NCI-H345 treated with DMSO at 0.1 percent for 48 hours (cell line): ENCODE measurements around the gene KCNG2.

Experiments used
- DNase-seq: peaks from one replicate; lab custom pipeline; 2025; ENCODE audit not compliant: unreplicated experiment; lab: John Stamatoyannopoulos, UW

Gene KCNG2

DNA sequence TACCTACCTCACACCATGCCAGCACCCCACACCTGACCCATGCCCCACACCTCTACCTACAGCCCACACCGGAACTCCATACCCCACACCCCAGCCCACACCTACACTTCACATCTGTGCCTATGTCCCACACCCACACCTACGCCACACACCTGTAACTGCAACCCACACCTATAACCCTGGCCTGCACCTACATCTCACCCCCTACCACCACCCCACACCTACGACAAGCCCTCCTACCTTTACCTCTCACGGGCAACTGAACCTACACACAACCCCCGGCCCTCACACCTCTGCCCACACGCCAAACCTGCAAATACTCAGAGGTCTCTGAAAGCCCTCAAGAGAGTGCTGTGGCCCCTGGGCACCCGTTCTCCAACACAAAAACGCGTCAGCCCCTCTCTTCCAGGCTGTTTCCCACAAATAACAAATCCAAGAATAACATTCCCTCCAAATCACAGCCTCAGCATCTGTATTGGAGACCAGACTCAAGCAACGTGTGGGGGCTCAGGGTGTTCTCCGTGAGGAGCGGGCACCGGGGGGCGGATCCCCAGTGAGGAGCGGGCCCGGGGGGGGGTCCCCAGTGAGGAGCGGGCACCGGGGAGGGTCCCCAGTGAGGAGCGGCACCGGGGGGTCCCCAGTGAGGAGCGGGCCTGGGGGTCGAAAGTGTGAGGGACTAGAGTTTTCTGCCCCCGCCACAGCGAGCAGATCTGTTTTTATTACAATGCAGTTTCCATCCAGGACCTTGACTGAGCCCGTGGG, 120.3 kb downstream of the KCNG2 start:
- DNase-seq = no peak

DNA sequence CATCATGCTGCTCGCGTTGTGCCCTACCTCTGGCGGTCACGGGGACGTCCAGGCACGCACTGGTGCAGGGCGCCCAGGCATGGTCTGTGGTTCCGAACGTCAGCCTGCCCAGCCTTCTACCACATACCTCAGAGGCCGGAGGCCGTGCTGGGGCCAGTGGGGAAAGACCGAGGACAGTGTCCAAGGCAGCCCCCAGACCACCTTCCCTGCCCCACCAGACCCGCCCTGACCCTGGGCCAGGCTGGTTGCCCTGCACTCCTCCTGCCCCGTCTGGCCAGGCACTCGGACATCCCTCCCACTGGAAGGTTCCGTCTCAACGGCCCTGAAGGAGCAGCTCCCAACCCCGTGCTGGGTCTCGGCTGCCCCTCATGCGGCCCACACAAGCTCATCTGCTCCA, 120.9 kb downstream of the KCNG2 start:
- DNase-seq = no peak

DNA sequence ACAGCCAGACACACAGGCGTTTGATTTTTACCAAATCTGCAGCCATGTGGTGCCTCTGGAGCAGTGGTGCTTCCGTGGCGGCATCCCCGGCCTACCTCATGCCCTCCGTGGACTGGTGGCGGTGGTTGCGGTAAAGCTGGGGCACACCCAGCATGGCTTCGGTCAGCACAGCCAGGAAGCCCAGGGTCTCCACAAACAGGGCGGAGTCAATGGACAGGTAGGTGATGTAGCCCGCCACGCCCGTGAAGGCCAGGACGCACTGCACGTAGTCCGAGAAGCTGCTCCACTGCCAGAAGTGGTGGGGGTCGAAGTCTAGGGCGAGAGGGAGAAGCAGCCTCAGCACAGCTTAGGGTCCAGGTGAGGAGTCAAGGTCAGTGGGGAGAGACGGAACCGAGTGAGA, 121.4 kb downstream of the KCNG2 start:
- no peak for DNase-seq

DNA sequence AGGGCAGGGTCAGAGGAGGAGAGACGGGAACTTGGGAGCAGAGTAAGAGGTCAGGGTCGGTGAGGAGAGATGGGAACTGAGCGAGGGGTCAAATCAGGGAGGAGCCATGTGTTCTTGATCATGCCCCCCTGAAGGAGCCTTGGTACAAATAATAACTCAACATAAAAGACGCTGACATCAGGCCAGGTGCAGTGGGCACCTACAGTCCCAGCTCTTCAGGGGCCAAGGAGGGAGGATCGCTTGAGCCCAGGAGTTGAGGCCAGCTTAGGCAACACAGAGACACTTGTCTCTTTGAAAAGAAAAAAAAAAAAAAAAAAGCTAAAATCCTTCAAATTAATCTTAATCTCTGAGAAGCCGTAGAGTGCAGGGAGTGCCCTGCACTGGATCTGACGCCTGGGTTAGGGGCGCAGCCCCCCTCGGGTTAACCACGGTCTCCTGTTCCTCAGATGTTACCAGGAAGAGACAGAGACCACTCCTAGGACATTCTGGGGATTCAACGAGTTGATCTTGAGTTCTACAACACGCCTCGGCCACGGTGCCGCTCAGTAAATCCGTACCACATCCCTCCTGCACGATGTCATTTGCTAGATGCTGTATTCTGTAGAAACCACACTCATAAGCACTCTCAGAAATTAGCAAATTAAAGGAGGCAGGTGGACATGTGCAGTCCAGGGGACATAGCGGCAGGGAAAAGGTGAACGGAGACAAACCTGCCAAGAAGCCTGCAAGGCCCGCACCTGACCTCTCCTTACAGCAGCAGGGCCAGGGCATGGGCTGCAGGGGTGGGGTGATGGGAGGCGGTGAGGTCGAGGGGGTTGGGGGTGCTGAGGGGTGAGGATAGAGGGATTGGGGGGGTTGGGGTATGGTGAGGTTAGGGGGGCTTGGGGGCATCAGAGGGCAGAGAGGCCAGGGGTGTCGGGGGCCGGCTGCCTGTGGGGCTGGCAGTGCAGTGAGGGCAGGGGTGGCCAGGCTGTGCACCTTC, 124.5 kb downstream of the KCNG2 start:
- no peak for DNase-seq

DNA sequence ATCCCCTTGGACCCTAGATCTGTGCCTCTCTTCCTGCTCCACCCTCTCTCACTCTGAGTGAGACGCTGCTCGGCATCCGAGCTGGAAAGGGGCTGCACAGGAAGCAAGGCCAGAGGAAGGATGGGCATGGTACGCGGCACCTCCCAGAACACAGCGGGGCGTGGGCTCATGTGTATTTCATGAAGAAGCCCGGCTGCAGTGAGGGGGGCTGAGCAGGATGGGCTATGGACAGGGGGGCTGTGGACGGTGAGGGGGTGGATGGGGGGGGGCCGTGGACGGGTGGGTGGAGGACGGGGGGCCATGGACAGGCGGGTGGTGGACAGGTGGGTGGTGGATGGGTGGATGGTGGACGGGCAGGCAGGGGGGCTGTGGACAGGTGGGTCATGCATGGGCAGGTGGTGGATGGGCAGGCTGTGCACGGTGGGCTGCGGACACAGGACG, 125.3 kb downstream of the KCNG2 start:
- DNase-seq = no peak

DNA sequence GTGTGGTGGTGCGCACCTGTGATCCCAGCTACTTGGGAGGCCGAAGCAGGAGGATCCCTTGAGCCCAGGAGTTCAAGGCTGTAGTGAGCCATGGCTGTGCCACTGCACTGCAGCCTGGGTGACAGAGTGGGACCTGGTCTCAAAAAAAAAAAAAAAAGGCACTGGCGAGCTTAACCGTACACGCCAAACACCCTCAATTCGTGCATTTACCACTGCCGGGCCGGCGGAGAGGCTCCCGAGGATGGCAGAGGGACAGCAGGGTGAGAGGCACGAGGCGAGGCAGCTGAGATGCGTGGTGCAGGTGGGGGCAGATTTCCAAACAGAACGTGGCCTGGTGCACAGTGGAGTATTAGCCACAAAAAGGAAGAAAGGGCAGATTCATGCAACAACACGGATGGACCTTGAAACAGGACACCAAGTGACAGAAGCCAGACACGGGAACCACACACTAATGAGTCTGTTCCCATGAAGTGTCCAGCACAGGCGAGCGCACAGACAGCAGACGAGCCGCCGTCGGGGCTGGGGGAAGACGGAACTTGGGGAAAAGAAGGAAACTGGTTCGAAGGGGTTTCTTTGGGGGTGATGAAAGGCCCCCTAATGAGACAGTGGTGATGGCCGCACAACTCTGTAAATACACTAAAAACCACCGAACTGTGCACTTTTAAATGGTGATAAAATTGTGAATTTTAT, 126.3 kb downstream of the KCNG2 start:
- no peak for DNase-seq

DNA sequence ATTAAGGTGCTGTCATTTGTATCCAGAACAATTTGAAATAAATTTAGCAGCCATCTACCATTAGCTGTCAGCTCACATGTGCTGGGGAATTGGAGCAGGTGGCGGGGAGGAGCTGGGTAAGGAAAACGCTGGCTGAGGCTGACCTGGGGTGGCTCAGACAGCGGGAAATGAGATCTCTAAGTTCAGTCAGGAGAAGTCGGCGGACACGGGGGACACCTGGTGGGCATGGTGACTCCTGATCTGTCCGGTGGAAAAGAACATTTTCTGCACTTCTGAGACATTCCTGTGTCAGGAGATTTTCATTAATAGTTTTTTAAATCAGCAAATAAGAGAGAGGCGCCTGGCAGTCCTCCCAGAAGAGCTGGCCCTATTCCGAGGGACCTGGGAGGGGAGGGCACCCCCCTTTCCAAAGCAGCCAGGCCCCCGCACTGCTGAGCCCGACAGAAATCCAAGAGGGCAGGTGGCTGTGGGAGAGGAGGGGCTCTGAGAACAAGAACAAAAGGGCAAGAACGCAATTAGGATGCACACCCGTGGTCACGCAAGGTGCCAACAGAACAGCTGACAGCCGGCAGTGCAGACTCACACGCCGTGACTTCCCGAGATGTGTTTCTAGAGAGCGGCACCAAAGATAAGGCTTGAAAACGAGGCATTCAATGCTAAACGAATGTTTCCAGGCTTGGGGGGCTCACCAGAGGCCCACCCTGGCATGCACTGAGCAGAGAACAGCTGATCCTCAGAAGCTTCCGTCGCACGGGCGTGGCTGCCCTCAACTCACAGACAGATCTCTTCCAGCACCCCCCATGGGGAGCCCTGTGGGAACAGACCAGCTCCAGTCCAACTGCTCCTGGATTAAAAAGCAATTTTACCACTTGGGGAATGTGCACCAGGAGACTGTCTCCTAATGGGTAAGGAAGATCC, 127.3 kb downstream of the KCNG2 start:
- peak; percentile 67 for DNase-seq

DNA sequence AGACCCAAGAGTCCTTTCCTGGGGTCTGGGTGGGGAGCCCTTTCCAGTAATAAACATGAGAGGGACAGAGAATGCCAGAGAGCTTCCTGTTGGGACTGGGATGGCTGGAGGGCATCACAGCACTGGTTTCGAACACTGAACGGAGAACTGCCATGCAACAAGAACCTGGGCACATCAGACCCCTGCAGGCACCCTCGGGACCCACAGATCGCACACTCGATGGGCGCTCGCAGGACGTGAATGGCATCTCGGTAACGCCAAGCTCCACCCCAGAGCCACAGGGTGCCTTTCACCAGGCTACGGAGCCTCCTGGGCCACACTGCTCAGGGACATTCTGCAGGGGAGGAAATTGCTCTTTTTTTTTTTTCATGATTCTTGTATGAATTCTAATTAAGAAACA, 128.6 kb downstream of the KCNG2 start:
- DNase-seq = no peak

DNA sequence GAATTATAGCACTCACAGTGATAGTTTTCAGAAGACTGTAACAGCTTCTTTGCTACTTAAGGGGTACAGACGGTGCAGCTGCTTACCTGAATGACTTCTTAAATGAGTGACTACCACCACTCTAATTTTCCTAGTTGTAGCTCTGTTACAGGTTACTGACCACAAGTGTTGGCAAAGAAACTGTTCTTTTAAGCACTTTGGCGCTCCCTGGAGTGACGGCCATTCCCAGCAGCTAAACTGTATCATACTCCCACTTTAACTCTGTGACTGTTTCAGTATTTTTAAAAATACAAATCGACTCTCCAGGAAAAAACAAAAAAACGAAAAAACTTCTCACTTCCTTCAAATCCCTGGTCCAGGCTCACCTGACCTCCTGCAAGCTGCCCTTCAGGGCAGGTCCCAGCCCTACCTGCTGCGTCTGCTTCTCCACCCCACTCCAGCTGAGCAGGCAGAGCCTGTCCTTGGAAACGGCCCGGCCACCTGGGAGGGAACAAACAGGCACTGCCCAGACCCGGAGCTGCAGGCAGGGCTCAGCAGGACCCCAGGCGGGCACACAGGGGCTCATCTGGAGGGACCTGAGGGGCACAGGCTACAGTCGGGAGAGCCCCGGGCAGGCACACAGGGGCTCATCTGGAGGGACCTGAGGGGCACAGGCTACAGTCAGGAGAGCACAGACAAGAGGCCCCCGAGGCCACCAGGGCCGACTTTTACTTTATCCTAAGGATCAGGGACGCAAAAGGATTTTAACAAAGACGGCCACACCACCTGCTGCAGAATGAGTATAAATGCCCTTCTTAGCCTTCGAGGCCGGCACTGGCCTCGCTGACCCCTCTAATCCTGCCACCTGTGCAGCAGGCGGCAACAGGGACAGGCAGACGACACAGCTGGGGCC, 129.2 kb downstream of the KCNG2 start:
- no peak for DNase-seq

DNA sequence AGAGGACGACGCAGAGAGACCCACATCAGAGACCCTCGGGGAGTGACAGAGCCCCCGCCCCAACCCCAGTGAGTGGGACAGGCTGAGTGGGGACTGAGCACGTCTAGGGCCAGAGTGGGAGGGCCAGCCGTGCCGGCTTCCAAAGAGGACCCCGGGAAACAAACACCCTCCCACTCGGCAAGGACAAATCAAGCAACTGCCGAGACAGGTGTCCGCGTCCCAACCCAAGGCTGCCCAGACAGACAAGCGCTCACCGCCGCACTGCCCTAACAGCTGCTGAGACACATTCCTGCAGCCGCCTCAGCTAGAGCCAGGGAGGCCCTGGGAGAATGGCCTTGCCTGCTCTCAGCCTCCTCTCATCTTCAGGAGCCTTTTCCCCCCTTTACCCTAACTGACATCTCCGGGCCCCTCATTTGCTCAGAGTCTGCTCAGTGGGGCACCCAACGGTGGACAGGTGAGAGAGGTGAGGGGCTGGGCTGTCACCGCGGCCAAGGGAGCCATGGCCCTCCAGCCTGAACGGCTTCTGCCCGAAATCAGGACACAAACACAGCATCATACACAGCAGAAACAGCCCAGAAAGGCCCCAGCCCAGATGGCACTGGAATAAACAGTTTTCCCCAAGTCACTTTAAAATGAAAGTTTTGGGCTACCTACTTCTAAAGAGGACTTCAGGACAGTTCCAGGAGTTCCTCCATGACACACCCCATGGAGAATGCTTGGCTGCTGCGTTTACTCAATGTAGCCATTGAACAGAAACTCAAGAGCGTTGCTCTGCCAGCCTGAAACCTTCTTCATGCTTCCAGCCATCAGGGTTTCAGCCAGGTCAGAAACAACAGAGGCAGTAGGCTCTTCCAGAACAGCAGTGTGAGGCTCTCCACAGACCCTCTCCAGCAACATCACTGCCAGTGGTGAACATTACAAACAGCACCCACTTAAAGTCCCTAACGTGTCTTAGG, 130.1 kb downstream of the KCNG2 start:
- no peak for DNase-seq

DNA sequence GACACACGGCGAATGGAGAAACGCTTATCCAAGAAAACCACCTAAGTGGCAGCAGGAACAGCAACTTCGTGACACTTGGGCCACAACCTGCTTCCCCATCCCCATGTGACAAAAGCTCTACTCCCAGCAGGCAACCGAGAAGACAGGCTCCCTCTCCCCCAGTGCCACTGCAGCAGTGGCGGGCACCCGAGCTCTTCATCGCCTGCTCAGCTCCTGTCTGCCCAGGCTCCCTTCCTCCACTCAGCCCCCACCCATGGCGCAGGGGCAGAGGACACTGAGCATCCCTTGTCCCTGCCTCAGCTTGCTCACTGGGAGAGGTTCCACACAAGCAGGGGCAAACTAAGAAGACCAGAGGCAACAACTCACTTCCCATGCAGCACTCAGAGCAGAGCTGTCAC, 130.8 kb downstream of the KCNG2 start:
- no peak for DNase-seq

DNA sequence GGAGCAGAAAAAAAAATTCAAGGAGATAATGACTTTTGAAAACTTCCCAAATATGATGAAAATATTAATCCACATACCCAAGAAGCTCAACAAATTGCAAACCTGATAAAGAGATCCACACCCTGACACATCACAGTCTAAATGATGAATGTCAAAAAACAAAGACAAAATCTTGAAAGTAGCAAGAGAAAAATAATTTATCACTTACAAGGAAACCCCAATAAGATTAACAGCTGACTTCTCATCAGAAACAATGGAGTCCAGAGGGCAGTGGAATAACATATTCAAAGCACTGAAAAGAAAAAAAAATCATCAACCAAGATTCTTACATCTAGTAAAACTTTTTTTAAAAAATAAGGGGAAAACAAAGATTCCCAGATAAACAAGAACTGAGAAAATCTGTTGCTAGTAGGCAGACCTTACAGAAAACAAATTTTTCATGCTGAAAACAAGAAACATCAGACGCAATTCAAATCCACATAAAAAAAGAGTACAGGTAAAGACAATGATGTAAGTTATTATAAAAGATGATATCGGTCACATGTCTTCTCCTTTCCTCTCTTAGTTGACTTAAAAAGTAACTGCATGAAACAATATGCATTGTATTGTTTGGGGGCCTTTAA, 132.4 kb downstream of the KCNG2 start:
- DNase-seq = no peak

DNA sequence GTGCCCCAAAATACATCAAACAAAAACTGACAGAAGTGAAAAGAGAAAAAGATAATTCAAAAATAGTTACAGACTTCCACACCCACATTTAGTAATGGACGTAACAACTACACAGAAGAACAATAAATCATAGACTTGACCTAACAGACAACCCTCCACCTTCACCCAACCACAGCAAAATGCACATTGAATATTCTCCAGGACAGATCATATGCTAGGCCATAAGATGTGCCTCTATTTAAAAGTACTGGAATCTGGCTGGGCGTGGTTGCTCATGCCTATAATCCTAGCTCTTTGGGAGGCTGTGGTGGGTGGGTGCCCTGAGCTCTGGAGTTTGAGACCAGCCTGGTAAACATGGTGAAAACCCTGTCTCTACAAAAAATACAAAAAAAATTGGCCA, 133.7 kb downstream of the KCNG2 start:
- DNase-seq = no peak

DNA sequence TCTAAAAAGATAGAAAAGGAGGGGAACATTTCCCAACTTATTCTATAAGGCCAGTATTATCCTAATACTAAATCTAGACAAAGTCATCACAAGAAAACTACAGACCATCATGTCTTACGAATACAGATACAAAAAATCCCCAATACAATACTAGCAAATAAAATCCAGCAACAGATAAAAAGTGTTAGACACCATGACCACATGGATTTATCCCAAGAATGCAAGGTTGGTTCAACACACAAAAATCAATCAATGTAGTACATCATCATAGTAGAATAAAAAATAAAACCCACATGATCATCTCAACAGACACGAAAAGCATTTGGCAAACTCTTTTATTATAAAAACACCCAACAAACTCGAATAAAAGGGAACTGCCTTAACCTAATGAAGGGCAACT, 135.2 kb downstream of the KCNG2 start:
- no peak for DNase-seq

DNA sequence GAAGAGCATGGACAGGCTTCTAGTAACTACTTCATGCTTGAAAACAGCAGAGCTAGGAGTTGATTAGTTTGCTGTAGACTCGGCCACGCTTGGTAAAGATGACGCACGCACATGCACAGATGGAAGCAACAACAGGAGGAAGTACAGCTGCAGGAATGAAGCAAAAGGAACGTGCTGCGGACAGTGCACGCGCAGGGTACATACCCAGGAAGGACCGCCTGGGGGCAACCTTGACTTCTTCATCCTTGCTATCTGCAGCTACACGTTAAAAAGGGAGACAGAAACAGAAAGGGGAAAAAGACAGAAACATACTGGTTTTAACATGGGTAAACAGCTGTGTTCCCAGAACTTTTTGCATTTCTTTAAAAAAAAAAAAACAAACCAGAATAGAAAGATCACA, 136.0 kb downstream of the KCNG2 start:
- DNase-seq = no peak

DNA sequence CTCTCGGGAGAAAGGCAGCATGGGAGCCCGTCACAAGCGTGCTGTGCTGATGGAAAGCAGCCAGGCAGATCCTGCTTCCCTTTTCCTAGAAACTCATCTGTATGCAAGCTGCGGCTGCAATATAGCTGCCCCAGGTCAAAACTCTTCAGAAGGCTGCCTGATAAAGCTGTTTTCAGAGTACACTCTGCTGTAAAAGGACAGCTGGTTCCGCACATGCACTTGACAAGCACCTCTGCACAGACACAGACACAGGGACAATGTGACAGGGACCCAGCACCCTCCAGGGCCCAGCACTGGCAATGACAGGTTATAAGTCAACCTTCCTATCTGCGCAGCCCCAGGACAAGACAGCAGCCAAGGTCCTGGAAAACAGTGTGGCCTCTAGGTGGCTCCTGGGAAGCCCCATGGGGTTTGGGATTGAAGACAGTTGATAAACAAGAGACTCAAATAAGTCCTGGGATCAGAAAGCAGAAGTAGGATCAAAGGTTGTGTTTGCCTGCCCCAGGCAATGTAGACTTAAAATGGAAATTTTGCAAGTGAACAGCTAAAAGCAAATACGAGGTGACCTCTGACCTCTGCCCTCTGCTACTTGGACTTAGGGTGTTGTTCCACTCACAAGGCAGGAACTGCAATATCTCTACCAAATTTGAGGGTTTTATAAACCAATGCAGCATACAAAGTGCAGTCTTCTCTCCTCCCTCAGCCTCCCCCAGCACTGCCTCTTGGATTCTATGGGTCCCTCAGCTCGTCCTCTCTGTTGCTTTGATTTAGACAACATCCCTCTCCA, 136.8 kb downstream of the KCNG2 start:
- no peak for DNase-seq

DNA sequence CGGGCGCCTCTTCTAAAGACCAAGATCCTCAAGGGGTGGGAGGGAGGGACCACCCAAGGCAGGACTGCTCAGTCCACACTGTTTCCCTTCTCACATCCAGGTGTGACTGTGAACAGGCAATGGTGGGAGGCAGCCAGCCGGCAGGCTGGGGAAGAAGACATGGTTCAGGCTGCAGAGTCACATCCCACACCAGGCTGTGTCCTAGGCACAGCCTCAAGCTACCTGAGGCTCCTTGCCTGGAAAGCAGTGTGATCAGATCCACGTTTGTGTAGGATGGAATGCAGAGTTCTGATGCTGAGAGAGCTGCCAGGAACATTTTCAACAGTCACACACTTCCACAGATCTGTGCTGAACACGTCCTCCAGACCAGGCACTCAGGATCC, 137.4 kb downstream of the KCNG2 start:
- no peak for DNase-seq
